Endothelial cell (in vitro differentiated cells): ENCODE measurements around the gene ANAPC13. TPM values are rescaled to one million over a fixed set of nuclear protein-coding genes. Genes with fewer than 3 reads are reported as not detected.

Experiments
- DNase-seq: peaks from one replicate; pipeline ENCODE4 v3.0.0; 2021; ENCODE audit warnings: low spot score
- H3K27ac Mint-ChIP-seq: one replicate; pipeline ENCODE4 v1.8.0; 2021; ENCODE audit warnings: mixed read lengths, inconsistent platforms; ENCODE audit not compliant: unreplicated experiment
- H3K27me3 Mint-ChIP-seq: one replicate; pipeline ENCODE4 v1.8.0; 2021; ENCODE audit warnings: mild to moderate bottlenecking, moderate library complexity, mixed read lengths, inconsistent platforms; ENCODE audit not compliant: unreplicated experiment
- H3K36me3 Mint-ChIP-seq: one replicate; pipeline ENCODE4 v1.8.0; 2021; ENCODE audit warnings: mild to moderate bottlenecking, low read depth, mixed read lengths, inconsistent platforms; ENCODE audit not compliant: unreplicated experiment
- H3K4me1 Mint-ChIP-seq: one replicate; pipeline ENCODE4 v1.8.0; 2021; ENCODE audit warnings: mild to moderate bottlenecking, mixed read lengths, inconsistent platforms; ENCODE audit not compliant: unreplicated experiment
- H3K4me3 Mint-ChIP-seq: one replicate; pipeline ENCODE4 v1.8.0; 2021; ENCODE audit warnings: mild to moderate bottlenecking, mixed read lengths, inconsistent platforms; ENCODE audit not compliant: unreplicated experiment
- H3K9me3 Mint-ChIP-seq: one replicate; pipeline ENCODE4 v1.8.0; 2021; ENCODE audit warnings: mixed read lengths, inconsistent platforms; ENCODE audit not compliant: unreplicated experiment
- CTCF ChIP-seq: fragments of 200-600 bp; sonication (generic); IDR thresholded peaks from one replicate; pipeline ENCODE4 v1.5.0; 2021; ENCODE audit warnings: antibody characterized with exemption; ENCODE audit not compliant: unreplicated experiment
- total RNA-seq: library from RNA; stranded (reverse); fragmentation: NEBNext Ultra II Directional; extraction: Animal tissue kit (Norgen Biotek cat#: 25700); gene quantifications from one replicate; pipeline ENCODE4 v1.2.1, GENCODE V29; 2021; ENCODE audit not compliant: unreplicated experiment

Gene ANAPC13
- total RNA-seq, 1 donor from 2014 or later, result 59.4 TPM

GRCh38 chr3:134441821-134442220, 44.0 kb downstream of the ANAPC13 start:
- Mint-ChIP-seq H3K4me3 (no peak overlapping the region), H3K27ac (no peak overlapping the region), H3K36me3 (no peaks in the 10 kb centered on the region), H3K4me1 (peaks cover 5% of the 10 kb centered on the region), H3K27me3 (no peaks in the 10 kb centered on the region), H3K9me3 (no peaks in the 10 kb centered on the region)
- DNase-seq, result no peak
- no peak for TF ChIP-seq CTCF

- no peak overlapping the region for H3K27ac Mint-ChIP-seq
- H3K4me1 Mint-ChIP-seq, result peaks cover under 1% of the 10 kb centered on the region
- TF ChIP-seq CTCF, result no peak
- no peaks in the 10 kb centered on the region for H3K9me3 Mint-ChIP-seq
- no peaks in the 10 kb centered on the region for H3K27me3 Mint-ChIP-seq
- H3K4me3 Mint-ChIP-seq, result no peak overlapping the region
- no peaks in the 10 kb centered on the region for H3K36me3 Mint-ChIP-seq
- no peak for DNase-seq
These were observed 44.5 kb downstream of the ANAPC13 start for GRCh38 chr3:134441321-134441720.

GRCh38 chr3:134437211-134437752, 48.5 kb downstream of the ANAPC13 start:
- H3K9me3 Mint-ChIP-seq, result no peaks in the 10 kb centered on the region
- DNase-seq, result no peak
- no peak overlapping the region for H3K27ac Mint-ChIP-seq
- H3K4me3 Mint-ChIP-seq, result no peak overlapping the region
- no peaks in the 10 kb centered on the region for H3K4me1 Mint-ChIP-seq
- H3K36me3 Mint-ChIP-seq, result no peaks in the 10 kb centered on the region
- no peaks in the 10 kb centered on the region for H3K27me3 Mint-ChIP-seq
- TF ChIP-seq CTCF, result no peak

DNA sequence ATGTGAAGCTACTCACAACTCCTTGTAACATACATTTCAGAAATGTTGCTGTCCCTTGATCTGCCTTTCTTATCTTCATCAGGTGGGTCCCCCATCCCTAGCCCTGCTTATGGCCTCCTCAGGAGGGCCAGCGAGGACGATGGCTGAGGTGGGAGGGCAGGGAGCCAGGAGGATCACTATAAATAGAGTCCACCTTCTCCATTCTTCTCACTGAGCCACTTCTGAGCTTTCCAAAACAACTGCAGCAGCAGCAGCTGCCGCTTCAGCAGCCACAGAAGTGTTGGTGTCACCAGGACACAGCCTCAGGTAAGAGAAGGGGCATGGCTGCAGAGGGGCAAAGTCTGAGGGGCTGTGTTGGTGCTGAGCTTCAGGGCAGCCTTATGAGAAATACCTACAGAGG, 53.5 kb downstream of the ANAPC13 start:
- no peaks in the 10 kb centered on the region for H3K9me3 Mint-ChIP-seq
- no peak overlapping the region for H3K4me3 Mint-ChIP-seq
- H3K36me3 Mint-ChIP-seq, result no peaks in the 10 kb centered on the region
- H3K4me1 Mint-ChIP-seq, result no peaks in the 10 kb centered on the region
- no peak overlapping the region for H3K27ac Mint-ChIP-seq
- TF ChIP-seq CTCF, result no peak
- DNase-seq, result no peak
- peaks cover 3% of the 10 kb centered on the region for H3K27me3 Mint-ChIP-seq

GRCh38 chr3:134430950-134431445, 54.8 kb downstream of the ANAPC13 start:
- Mint-ChIP-seq H3K9me3 (no peaks in the 10 kb centered on the region), H3K27ac (no peak overlapping the region)

More at GRCh38 chr3:134430950-134431445, 54.8 kb downstream of the ANAPC13 start:
- Mint-ChIP-seq H3K27me3 (peaks cover 3% of the 10 kb centered on the region), H3K36me3 (no peaks in the 10 kb centered on the region), H3K4me3 (no peak overlapping the region), H3K4me1 (no peaks in the 10 kb centered on the region)
- DNase-seq, result no peak
- no peak for TF ChIP-seq CTCF
